SIG-M5 treated with dmso at 0.1 percent for 504 hours (cell line): ENCODE results near the gene RBPJL.

ENCODE experiments used
- DNase-seq: peaks from one replicate; lab custom pipeline; 2025; ENCODE audit not compliant: unreplicated experiment; lab: John Stamatoyannopoulos, UW

Gene RBPJL

GRCh38 chr20:45316150-45317080 lies 9.8 kb downstream of the RBPJL start:
- DNase-seq, result no peak

- no peak for DNase-seq
Measured at GRCh38 chr20:45317826-45318225, 11.2 kb downstream of the RBPJL start.

GRCh38 chr20:45318386-45318939 lies 11.8 kb downstream of the RBPJL start:
- no peak for DNase-seq

GRCh38 chr20:45318948-45319347 lies 12.3 kb downstream of the RBPJL start:
- DNase-seq, result no peak

GRCh38 chr20:45320948-45321595 lies 14.4 kb downstream of the RBPJL start:
- DNase-seq, result peak; percentile 91

GRCh38 chr20:45322952-45323383 lies 16.3 kb downstream of the RBPJL start:
- peak; percentile 79 for DNase-seq

GRCh38 chr20:45323731-45324130 lies 17.1 kb downstream of the RBPJL start:
- DNase-seq, result no peak

GRCh38 chr20:45325371-45325770 lies 18.7 kb downstream of the RBPJL start:
- DNase-seq, result no peak

GRCh38 chr20:45328451-45328850 lies 21.8 kb downstream of the RBPJL start:
- DNase-seq, result no peak

GRCh38 chr20:45329497-45330319 lies 23.1 kb downstream of the RBPJL start:
- DNase-seq, result peak; percentile 13

GRCh38 chr20:45330476-45330875 lies 23.8 kb downstream of the RBPJL start:
- DNase-seq, result no peak

GRCh38 chr20:45336530-45337366 lies 30.1 kb downstream of the RBPJL start:
- no peak for DNase-seq

- DNase-seq, result no peak
Measured at GRCh38 chr20:45337367-45338120, 30.9 kb downstream of the RBPJL start.

GRCh38 chr20:45338121-45339030 lies 31.7 kb downstream of the RBPJL start:
- DNase-seq, result no peak

- no peak for DNase-seq
Measured at GRCh38 chr20:45339084-45339483, 32.4 kb downstream of the RBPJL start.

GRCh38 chr20:45339799-45340198 lies 33.2 kb downstream of the RBPJL start:
- no peak for DNase-seq

- DNase-seq, result no peak
Measured at GRCh38 chr20:45340236-45340847, 33.7 kb downstream of the RBPJL start.

- DNase-seq, result no peak
Measured at GRCh38 chr20:45340951-45341350, 34.3 kb downstream of the RBPJL start.
